Measurements from ENCODE around the gene RHOT2.
A peak's percentile ranks its signal among the peaks of the same experiment; 100 is the strongest.

The RHOT2 gene

DNA sequence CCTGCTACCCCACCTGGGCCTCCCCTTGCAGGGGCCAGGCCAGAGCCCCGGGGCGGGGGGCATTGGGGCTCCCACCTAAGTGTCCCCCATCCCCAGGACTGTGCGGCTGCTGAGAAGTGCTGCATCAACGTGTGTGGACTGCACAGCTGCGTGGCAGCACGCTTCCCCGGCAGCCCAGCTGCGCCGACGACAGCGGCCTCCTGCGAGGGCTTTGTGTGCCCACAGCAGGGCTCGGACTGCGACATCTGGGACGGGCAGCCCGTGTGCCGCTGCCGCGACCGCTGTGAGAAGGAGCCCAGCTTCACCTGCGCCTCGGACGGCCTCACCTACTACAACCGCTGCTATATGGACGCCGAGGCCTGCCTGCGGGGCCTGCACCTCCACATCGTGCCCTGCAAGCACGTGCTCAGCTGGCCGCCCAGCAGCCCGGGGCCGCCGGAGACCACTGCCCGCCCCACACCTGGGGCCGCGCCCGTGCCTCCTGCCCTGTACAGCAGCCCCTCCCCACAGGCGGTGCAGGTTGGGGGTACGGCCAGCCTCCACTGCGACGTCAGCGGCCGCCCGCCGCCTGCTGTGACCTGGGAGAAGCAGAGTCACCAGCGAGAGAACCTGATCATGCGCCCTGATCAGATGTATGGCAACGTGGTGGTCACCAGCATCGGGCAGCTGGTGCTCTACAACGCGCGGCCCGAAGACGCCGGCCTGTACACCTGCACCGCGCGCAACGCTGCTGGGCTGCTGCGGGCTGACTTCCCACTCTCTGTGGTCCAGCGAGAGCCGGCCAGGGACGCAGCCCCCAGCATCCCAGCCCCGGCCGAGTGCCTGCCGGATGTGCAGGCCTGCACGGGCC lies 35.2 kb upstream of the RHOT2 start:
- DNase-seq (ENCODE audit: low spot score): no peak

DNA sequence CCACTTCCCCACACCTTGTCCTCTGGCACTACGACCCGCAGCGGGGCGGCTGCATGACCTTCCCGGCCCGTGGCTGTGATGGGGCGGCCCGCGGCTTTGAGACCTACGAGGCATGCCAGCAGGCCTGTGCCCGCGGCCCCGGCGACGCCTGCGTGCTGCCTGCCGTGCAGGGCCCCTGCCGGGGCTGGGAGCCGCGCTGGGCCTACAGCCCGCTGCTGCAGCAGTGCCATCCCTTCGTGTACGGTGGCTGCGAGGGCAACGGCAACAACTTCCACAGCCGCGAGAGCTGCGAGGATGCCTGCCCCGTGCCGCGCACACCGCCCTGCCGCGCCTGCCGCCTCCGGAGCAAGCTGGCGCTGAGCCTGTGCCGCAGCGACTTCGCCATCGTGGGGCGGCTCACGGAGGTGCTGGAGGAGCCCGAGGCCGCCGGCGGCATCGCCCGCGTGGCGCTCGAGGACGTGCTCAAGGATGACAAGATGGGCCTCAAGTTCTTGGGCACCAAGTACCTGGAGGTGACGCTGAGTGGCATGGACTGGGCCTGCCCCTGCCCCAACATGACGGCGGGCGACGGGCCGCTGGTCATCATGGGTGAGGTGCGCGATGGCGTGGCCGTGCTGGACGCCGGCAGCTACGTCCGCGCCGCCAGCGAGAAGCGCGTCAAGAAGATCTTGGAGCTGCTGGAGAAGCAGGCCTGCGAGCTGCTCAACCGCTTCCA lies 34.4 kb upstream of the RHOT2 start:
- no peak for DNase-seq (ENCODE audit: low spot score)

DNA sequence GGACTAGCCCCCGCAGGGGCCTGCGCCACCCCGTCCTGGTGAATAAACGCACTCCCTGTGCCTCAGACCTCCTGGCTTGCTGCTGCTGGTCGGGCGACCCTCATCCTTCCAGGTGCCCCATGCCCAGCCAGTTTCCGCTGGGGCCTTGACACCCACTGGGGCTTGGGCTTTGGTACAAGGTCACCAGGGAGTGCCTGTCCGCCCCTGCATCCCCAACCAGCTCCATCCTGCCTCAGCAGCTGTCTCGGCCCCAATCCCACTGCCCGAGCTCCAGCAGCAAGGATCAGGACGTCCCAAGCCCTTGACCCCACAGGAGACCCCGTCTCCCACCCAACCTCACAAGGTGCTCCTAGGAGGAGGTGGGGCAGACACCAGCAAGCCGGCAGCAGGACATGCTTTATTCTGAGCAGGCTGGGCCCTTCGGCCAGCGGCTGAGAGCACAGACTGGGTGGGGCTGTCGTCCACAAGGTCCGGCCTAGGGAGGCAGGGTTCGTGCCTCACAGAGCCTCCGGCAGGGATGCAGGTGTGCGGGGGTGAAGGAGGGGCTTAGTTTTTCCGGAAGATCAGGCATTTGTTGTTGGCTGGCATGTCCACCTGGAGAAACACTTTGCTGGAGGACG lies 33.8 kb upstream of the RHOT2 start:
- DNase-seq (ENCODE audit: low spot score): no peak

DNA sequence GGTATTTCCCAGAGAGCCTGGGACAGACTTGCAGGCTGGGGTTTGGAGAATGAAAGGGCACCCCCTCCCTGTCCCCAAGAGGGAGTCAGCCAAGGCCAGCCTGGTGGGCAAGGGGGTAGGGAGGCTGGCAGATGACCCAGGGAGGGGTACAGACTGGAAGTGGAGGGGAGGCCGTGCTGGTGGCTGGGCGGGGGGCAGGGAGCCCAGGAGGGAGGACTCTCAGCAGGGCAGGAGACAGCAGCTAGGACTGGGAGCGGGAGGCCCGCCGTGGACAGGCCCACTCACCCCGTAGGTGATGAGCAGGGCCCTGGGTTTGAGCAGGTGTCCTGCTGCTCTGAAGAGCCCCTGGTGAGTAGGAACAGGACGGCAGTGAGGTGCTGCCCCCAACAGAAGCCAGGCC lies 32.9 kb upstream of the RHOT2 start:
- no peak for DNase-seq (ENCODE audit: low spot score)

DNA sequence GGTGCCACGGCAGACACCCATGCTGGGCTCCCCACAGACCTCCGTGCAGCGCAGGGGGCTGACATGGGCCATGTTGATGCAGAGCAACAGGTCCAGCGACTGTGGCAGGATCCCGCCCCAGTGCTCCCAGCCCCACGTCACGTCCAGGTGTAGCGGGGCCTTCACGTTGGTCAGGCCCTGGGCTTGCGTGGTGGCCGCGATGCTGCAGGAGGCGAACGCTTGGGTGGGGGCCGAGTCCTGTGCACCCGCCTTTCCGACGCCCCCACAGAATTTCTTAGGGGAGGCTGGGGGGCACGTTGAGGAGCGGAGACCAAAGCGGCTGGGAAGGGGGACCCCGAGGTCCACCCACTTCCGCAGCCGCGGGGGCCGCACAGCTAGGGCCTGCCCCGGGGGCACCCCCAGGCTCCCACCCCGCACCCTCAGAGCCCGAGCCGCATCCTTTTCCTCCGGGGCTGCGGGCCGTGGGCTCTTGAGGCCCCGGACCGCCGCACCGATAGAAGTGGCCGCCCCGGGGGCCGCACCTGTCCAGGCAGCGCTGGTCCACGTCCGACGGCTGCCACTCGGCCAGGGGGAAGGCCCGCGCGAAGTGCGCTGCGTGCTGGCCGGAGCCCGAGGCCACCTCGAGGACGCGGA lies 32.2 kb upstream of the RHOT2 start:
- DNase-seq (ENCODE audit: low spot score): no peak

DNA sequence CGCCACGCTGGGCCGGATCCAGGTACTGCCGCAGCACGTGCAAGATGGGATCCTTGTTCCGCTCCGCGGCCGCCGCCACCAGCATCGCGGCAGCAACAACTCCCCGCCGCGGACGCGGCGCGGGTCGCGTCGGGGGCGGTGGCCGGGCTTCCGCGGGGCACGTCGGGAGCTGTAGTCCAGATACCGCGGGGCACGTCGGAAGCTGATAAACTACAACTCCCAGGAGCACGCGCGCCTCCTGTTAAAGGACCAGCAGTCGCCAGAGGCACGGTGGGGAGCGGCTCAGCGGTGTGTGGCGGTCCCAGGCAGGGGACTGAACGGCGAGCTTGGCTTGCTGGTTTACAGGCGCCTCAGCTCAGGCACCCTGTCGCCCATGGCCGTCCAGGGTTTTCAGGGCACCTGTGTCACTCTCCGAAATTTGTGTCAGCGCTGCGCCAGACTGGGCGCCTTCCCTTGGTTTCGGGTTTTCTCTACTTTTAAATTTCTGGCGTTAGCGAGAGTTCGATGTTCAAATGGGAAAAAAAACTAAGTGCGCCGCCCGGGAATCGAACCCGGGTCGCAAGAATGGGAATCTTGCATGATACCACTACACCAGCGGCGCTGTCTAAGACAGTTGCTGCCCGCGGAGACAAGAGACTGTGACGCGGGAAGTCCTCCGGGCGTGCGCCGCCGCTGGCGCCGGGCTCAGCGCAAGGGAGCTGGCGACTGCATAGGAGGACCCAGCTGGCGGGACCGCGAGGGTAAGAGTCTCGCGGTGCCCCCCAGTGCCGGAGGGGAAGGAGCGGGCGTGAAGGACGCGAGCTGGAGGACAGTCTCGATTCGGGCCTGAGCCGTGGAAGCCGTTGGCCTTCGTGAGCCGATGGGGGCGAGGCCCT lies 31.5 kb upstream of the RHOT2 start, which contains the start of gene METTL26:
TSS of gene METTL26 (minus strand) at position 100 of the 875 bp plus-strand sequence. CDS start at position 85, 15 bp downstream.
- peak; percentile 95 for DNase-seq (ENCODE audit: low spot score)

DNA sequence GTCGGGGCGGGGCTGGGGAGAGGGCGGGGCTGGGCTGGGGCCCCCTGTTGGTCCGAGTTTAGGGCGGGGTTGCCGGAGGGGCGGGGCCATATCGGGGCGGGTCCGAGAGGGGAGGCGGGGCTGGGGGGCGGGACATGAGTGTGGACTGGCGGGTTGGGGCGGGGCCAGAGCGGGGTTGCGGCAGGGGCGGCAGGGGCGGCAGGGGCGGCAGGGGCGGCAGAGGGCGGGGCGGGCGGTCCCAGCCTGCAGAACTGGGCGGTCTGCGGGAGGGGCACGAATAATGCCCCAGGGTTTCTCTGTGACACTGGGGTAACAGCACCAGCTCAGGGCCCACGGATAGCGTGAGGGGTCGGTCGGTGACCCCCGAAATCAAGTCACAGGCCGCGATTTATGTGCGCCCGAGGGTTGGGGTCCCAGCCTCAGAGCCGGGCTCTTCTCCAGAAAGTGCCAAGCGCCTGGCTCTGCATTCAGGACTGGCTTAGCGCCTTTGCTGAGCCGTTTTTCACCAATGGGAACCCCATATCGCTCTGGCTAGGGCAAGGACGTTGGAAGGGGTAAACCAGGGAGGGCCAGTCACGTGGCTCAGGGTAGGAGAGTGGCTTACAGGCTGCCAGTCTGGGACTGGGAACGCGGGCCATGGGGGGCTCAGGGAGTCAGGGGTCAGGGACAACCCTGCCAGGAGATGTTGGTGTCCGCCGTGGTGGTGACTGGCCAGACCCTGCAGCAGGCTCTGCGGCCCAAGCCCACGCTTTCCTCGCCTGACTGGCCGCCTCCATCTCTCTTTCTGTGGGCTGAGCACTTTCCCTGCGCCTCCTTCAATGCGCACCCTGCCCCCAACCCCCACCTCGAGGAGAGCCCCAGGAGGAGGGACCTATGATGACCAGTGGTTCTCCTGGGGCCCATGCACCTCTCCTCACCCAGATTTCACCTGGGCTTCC lies 30.6 kb upstream of the RHOT2 start:
- DNase-seq (ENCODE audit: low spot score): peak; percentile 63

DNA sequence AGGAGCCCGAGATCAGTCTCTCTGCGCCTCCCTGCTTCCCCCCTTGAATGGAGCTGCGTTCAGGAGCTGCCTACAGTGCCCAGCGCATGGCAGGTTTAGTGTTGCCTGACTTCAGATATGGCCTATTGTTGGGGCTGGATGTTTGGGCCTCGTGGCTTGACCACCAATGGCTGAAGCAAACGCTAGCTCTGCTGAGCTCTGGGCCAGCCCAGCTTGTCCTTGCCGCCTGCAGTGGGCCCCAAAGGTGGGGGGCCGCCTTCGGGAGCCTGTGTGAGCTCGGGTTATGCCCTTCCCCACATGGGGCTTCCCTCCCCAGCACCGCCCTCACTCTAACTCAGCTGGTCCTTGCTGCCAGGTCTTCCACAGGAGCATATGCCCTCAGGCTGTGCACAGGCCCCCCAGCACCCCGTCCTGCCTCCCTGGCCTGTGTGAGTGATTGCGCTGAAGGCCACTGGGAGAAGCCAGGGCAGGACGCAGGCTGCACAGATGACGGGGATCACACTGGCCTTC lies 29.8 kb upstream of the RHOT2 start:
- DNase-seq (ENCODE audit: low spot score): no peak

DNA sequence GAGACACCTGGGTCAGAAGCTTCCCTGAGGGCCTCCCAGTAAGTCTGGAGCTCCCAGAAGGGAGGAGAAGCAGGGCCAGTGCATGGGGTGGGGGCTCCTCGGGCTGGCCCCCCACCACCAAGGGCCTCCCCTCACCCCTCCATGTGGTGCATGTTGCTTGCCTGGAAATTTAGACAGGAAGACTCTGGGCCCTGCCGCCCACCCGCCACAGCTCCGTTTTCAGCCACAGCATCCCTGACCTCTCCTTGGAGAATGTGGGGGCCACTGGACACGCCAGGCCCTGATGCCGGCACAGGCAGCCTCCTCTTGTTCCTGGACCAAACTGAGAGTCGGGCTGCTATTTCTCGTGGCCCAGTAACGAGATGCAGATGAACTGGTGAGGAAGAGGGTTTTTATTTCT lies 29.1 kb upstream of the RHOT2 start:
- DNase-seq (ENCODE audit: low spot score): no peak

DNA sequence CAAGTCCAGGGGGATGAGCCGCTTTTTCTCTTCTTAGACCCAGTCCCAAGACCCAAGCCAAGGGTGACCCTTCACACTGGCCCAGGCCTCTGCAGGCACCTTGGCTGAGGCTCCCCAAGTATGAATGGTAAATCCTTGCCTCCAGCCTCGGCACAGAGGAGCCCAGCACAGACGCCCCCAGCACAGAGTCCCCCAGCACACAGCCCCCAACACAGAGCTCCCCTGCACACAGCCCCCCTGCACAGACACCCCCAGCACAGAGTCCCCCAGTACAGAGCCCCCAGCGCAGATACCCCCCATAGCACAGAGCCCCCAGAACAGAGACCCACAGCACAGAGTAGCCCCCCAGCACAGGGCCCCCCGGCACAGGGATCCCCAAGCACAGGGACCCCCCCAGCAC lies 27.3 kb upstream of the RHOT2 start:
- DNase-seq (ENCODE audit: low spot score): no peak

DNA sequence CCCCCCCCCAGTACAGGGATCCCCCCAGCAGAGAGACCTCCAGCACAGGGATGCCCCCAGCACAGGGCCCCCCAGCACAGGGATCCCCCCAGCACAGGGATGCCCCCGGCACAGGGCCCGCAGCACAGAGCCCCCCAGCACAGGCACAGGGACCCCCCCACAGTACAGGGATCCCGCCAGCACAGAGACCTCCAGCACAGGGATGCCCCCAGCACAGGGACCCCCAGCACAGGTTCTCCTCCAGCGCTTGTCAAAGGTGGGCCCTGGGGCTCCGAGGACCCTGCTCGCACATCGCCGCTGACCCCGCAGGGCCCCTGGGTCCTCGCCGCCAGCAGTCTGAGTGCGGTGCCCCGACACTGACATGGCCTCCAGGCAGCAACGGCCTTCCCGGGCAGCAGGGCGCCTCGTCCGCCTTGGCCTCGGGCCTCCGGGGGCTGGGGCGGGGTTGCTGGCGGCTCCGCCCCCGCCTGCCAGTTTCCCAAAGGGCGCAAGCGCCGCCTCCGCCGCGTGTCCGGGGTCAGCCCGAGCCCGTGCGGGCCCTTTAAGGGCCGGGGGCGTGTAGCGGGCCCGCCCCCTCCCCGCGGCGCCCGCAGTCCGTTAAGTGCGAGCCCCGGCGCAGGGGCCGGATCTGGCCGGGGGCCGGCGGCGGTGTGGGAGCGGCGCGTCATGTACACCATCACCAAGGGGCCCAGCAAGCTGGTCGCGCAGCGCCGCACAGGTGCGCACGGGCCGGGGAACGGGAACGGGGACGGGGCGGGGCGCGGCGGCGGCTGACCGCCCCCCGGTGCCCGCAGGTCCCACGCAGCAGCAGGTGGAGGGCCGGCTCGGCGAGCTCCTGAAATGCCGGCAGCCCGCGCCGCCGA lies 26.4 kb upstream of the RHOT2 start, which contains the start of gene MCRIP2:
TSS of gene MCRIP2 (plus strand) at position 503 of the 863 bp plus-strand sequence. CDS start at position 667, 164 bp downstream.
- DNase-seq (ENCODE audit: low spot score): peak; percentile 68

DNA sequence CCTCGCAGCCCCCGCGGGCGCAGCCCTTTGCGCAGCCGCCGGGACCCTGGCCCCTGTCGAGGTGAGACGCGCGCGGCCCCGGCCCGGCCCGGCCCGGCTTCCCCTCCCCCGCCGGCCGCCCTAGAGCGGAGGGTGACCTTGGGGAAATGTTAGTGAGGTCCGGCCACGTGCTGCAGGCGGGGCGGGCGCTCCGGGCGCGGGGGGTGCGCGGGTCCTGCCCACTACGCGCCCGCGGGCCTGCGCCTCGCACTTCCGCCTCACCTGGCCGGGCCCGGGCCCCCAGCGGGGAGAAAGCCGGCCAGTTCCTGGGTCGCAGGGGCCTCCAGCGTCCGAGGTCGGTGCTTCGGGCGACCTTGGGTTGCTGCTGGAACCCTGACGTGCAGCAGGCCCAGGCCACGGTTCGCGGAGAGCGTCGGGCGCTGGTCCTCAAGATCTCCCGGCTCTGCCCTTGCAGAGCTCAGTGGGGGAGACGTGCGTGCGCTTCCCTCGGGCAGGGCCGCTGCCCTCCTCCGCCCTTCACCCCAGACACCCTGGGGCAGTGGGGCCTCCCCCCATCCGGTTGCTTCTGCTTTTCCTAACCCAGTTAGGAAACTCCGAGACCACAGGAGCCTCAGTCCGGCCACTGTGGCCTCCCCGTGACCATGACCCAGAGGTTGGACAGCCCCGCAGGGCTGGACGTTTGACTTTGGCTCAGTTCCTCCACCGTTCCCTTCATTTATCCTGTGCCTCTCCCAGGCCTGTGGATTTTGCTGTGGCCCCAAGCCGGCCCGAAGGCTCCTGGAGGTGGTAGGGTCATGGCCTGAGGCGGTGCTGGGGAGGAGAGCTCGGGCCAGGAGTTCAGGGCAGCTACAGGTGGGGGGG lies 25.5 kb upstream of the RHOT2 start:
- no peak for DNase-seq (ENCODE audit: low spot score)

DNA sequence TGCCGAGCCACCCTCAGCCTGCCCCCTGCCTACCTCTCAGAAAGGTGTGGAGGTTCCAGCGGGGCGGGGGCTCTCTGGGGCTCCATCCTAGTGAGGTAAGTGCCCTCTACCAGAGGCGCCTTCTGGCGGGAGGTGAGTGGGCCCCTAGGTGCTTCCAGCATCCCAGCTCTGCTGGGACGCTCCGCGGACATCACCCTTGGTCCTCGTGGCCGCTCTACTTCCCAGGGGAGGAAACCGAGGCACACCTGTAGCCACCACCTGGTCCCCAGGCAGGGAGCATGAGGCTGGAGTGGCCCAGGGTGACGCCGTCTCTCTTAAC lies 24.9 kb upstream of the RHOT2 start:
- DNase-seq (ENCODE audit: low spot score): no peak

DNA sequence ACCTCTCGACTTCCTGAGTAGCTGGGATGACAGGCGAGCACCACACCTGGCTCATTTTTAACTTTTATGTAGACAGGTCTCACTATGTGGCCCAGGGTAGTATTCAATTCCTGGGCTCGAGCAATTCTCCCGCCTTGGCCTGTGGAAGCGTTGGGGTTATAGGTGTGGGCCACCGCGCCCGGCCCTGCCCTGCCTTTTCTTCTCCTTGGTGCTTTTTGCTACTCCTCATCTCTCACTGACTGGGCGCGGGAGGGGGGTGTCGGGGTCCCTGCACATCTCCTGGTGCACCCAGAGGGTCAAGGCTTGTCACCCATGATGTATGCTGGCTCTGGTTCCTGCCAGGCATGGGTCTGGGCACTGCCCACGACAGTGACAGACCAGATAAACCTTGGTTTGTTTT lies 23.4 kb upstream of the RHOT2 start:
- no peak for DNase-seq (ENCODE audit: low spot score)

DNA sequence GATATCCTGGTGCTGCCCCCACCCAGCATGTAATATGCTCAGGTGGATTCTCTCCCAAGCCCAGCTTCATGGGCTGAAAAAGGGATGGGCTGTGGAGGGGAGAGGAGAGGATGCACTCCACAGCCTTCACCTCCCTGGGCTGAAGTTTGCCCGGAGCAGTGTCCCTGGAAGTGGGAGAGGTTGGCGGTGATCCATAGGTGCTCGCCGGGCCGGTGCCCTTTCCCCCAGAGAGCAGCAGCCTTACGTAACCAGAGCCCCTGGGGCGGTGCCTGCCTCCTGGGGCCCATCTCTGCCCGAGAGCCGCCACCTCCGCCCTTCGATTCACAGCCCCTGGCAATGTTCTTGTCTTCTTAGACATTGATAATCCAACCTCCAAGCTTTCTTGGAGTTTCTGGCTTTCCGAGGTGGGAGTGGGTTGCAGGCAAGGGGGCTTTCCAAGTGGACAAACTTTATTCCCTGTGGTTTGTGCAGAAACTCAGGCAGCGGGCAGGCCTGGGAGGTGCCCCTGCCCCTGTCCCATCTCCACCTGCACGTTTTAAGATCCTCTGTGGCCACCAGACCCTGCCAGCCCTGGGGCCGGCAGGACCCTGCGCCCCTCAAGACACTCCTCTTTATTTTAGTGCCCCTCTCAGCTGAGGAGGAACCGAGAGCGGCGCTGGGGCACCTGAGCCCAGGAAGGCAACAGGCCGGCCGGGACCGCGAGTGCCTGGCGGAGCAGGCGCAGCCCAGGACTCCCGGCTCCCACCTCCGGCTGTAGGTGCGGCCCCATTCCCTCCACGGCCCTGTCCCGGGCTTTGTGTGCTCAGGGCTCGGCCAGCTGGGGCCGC lies 21.9 kb upstream of the RHOT2 start:
- DNase-seq (ENCODE audit: low spot score): no peak

DNA sequence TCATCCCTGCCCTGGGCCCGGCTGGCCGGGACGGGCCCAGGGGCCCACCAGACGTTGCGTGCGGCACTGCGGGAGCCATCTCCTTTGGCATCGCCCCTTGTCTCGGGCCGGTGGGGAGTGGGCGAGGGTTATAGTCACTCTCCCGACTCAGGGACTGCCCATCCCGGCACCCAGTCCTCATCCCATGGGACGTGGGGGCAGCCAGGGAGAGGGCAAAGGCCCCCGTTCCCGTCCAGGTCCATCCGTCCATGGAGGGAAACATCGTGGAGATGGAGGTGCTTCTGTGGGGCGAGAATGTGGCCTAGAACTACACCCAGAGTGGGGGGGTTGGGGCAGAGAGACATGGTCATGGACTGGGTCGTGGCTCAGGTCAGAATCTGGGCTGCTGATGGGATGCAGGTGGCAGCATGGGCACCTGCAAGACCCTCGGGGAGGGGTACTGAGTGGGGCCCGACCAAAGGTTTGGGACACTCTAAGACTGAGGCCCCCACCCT lies 21.2 kb upstream of the RHOT2 start:
- DNase-seq (ENCODE audit: low spot score): no peak
